Liver (tissue), 3 donors: ENCODE results near the gene FOXA2.

Experiments used
- ATF3 ChIP-seq: IDR thresholded peaks from 2 replicates; pipeline ENCODE4 v1.6.1; 2016; ENCODE audit warnings: antibody characterized with exemption
- CTCF ChIP-seq: fragments of 150-350 bp; IDR thresholded peaks from 2 replicates; pipeline ENCODE4 v1.5.1; 2017; ENCODE audit warnings: improper control_type of control experiment, low read depth, low read length; ENCODE audit not compliant: missing input control
- HNF4A ChIP-seq, 2 donors: conservative IDR thresholded peaks; 2 replicates each; pipeline ENCODE4 v1.6.1; 2016; ENCODE audit warnings: antibody characterized with exemption in 2 of 2, mild to moderate bottlenecking in 2 of 2
- MAX ChIP-seq: IDR thresholded peaks from 2 replicates; pipeline ENCODE4 v1.6.1; 2016; ENCODE audit warnings: antibody characterized with exemption
- NR2F2 ChIP-seq: IDR thresholded peaks from 2 replicates; pipeline ENCODE4 v1.6.1; 2016; ENCODE audit warnings: antibody characterized with exemption
- SP1 ChIP-seq: IDR thresholded peaks from 2 replicates; pipeline ENCODE4 v1.6.1; 2018; ENCODE audit warnings: antibody characterized with exemption, mild to moderate bottlenecking
- YY1 ChIP-seq: IDR thresholded peaks from 2 replicates; pipeline ENCODE4 v1.6.1; 2016; ENCODE audit warnings: antibody characterized with exemption, mild to moderate bottlenecking
- donor health status: healthy.
- donor health status: healthy.

- TF ChIP-seq CTCF = no peak
- TF ChIP-seq ATF3 = no peak
- TF ChIP-seq SP1 = no peak
- no peak for TF ChIP-seq NR2F2
- TF ChIP-seq HNF4A (conservative IDR thresholded peaks at IDR 0.05) = no peak
- TF ChIP-seq MAX = no peak
- no peak for TF ChIP-seq YY1
Observed at GRCh38 chr20:22533823-22534751, 50.3 kb downstream of the FOXA2 start.
